Vagina (tissue), 2 donors: ENCODE results near the gene SRD5A1.

Experiments
- CTCF ChIP-seq, 3 experiments: fragments of 450-650 bp in 2 of 3; fragments of 200-600 bp in 1 of 3; sonication (generic) in 1 of 3; IDR thresholded peaks; one replicate each; pipeline ENCODE4 v1.5.1; 2017 to 2019; ENCODE audit warnings: antibody characterized with exemption in 3 of 3, mild to moderate bottlenecking in 2 of 3, moderate library complexity in 2 of 3
- POLR2A ChIP-seq, 2 donors: fragments of 450-650 bp; IDR thresholded peaks; one replicate each; pipeline ENCODE4 v1.6.1; 2017; ENCODE audit warnings: antibody characterized with exemption in 2 of 2, mild to moderate bottlenecking in 2 of 2, moderate library complexity in 2 of 2

- TF ChIP-seq CTCF (IDR thresholded peaks at IDR 0.05) (no peak), POLR2A (IDR thresholded peaks at IDR 0.05) (no peak)
Observed at GRCh38 chr5:6634306-6634705, 1.1 kb downstream of the SRD5A1 start.
